Kidney (tissue), 14 donors: ENCODE results near the gene SAMD8. TPM values are rescaled to one million over a fixed set of nuclear protein-coding genes. Genes with fewer than 3 reads are reported as not detected.
"Not testable (repeated sequence)": the region's sequence is repeated elsewhere in the genome, so short reads cannot be mapped to it uniquely, and the experiment has no call there.

ENCODE experiments used
- DNase-seq, 5 donors: peaks; one replicate each; pipeline ENCODE4 v3.0.0-alpha.2; 2013 to 2020
- FAIRE-seq: peaks from 2 replicates; lab custom pipeline; 2012; peaks lifted over from hg19 to GRCh38; lab: Jason Lieb, UNC
- H3K27ac ChIP-seq, 2 donors: one replicate each; pipeline ENCODE4 v1.7.0; 2013; ENCODE audit warnings: low read depth in 2 of 2, low read length in 2 of 2, inconsistent platforms in 1 of 2
- H3K27me3 ChIP-seq: one replicate; pipeline ENCODE4 v1.7.1; 2013; ENCODE audit warnings: low read length, inconsistent platforms; ENCODE audit not compliant: control insufficient read depth, insufficient read depth
- H3K36me3 ChIP-seq, 3 donors: one replicate each; pipeline versions ENCODE4 v1.7.0 to v1.7.1; 2013; ENCODE audit warnings: low read length in 3 of 3, control low read depth in 1 of 3, inconsistent platforms in 1 of 3; ENCODE audit not compliant: insufficient read depth in 3 of 3, control insufficient read depth in 2 of 3
- H3K4me1 ChIP-seq, 3 donors: one replicate each; pipeline versions ENCODE4 v1.7.0 to v1.7.1; 2013; ENCODE audit warnings: low read length in 3 of 3, inconsistent platforms in 1 of 3, low read depth in 1 of 3; ENCODE audit not compliant: control insufficient read depth in 2 of 3, insufficient read depth in 2 of 3
- H3K4me3 ChIP-seq, 3 donors: one replicate each; pipeline versions ENCODE4 v1.7.0 to v1.8.1; 2013; ENCODE audit warnings: low read length in 3 of 3, control low read depth in 1 of 3, inconsistent platforms in 1 of 3
- H3K9ac ChIP-seq, 3 donors: one replicate each; pipeline versions ENCODE4 v1.7.0 to v1.7.1; 2013; ENCODE audit warnings: low read length in 3 of 3, control low read depth in 1 of 3, inconsistent platforms in 1 of 3
- H3K9me3 ChIP-seq, 3 donors: one replicate each; pipeline versions ENCODE4 v1.7.0 to v1.7.1; 2013; ENCODE audit warnings: low read length in 3 of 3, control low read depth in 1 of 3, inconsistent platforms in 1 of 3; ENCODE audit not compliant: control insufficient read depth in 2 of 3, insufficient read depth in 1 of 3
- intact Hi-C: fragments of 100-400 bp; cut with DNase I; formaldehyde crosslinking; loops from one replicate; pipeline ENCODE4 v1.11.1; 2022
- polyA plus RNA-seq: library from polyadenylated mRNA; stranded (reverse); fragments of 350-450 nt; fragmentation: Illumina TruSeq; extraction: RNeasy Lipid Tissue Mini Kit (QIAGEN cat#74804); gene quantifications from one replicate; pipeline ENCODE4 v1.2.3, GENCODE V29; 2014; ENCODE audit warnings: low read depth, low replicate concordance; ENCODE audit not compliant: insufficient read depth
- total RNA-seq: library from RNA; stranded (reverse); fragmentation: NEBNext Ultra II Directional; extraction: Animal tissue kit (Norgen Biotek cat#: 25700); gene quantifications from one replicate; pipeline ENCODE4 v1.2.1, GENCODE V29; 2021
- TF ChIP-seq, protein P1 (sequence below): IDR thresholded peaks from 3 replicates; pipeline ENCODE4 v1.5.1; 2012; ENCODE audit warnings: mild to moderate bottlenecking, moderate library complexity, borderline replicate concordance; ENCODE audit not compliant: insufficient read depth; ENCODE audit errors: extremely low read depth
- donor health status: control.
- donor health status: control.
- donor health status: control.
- donor health status: control.
- donor health status: control.
- donor health status: DM: yes; HTN: yes; CAD: no.
- donor health status: Normal renal cell carcinoma (clear cell type).

Gene SAMD8
- total and polyA plus RNA-seq, 2 donors from 2014 or later: 5.3 to 20.5 TPM

DNA sequence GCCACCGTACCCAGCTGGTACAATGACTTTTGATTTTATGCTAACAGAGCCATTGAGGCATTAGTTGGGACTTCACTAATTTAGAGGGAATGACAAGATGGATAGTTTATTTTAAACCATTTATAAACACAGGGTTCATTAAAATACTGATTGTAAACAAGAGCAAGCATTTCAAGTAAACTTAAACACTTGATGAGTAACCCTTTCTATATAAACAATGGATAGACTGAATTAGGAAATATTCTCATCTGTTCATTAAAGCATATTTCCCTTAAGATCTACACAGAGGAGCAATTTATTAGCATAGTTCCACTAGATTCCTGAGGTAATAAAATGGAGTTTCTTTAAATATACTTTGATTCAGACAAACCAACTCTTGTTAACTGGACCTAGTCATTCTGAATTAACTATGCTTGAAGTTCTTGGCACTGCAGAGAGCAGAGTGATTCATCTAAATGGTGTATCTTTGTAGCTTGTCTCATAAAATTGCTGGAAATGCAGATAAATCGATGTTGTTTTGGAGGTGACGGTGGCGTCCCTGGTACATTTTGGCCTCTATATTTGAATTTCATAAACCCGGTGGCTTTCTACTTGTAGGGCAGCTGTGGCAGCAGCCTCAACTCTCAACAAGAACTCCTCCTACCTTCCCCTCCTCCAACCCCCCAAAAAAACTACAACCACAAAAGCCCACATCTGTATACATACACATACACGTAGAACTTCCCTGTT lies 83.7 kb downstream of the SAMD8 start:
- Histone ChIP-seq H3K36me3 (no peaks in the 10 kb centered on the region), H3K9me3 (no peaks in the 10 kb centered on the region), H3K4me1 (no peaks in the 10 kb centered on the region), H3K27ac (no peak overlapping the region), H3K4me3 (no peak overlapping the region), H3K9ac (no peak overlapping the region), H3K27me3 (no peaks in the 10 kb centered on the region)
- no peak for DNase-seq
- TF ChIP-seq, protein P1, sequence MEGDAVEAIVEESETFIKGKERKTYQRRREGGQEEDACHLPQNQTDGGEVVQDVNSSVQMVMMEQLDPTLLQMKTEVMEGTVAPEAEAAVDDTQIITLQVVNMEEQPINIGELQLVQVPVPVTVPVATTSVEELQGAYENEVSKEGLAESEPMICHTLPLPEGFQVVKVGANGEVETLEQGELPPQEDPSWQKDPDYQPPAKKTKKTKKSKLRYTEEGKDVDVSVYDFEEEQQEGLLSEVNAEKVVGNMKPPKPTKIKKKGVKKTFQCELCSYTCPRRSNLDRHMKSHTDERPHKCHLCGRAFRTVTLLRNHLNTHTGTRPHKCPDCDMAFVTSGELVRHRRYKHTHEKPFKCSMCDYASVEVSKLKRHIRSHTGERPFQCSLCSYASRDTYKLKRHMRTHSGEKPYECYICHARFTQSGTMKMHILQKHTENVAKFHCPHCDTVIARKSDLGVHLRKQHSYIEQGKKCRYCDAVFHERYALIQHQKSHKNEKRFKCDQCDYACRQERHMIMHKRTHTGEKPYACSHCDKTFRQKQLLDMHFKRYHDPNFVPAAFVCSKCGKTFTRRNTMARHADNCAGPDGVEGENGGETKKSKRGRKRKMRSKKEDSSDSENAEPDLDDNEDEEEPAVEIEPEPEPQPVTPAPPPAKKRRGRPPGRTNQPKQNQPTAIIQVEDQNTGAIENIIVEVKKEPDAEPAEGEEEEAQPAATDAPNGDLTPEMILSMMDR: no peak
- intact Hi-C loops: no loop called here
- FAIRE-seq: no peak

DNA sequence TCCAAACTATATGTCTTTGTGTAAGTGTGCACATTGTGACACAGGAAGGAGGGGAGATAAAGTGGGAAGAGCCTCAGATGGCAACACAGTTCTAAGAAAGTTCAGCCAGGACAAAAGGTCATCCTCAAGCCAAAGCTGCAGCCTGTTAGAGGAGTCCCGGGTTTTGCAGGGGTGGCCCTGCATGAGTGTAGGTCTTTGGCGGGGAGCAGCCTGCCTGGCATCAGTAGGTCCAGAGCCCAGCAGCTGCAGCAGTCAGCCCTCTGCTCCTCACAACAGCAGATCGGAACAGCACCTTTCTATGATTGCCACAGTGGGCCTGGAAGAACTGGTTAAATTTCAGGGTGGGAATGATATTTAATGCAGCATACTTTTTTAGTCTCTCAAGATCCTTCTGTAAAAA lies 85.6 kb downstream of the SAMD8 start:
- Histone ChIP-seq H3K9ac (no peak overlapping the region), H3K9me3 (no peaks in the 10 kb centered on the region), H3K36me3 (no peaks in the 10 kb centered on the region), H3K4me3 (no peak overlapping the region), H3K4me1 (no peaks in the 10 kb centered on the region), H3K27me3 (no peaks in the 10 kb centered on the region), H3K27ac (no peak overlapping the region)
- TF ChIP-seq, protein P1: no peak
- intact Hi-C loops: no loop called here
- FAIRE-seq (no peak), DNase-seq (no peak)

DNA sequence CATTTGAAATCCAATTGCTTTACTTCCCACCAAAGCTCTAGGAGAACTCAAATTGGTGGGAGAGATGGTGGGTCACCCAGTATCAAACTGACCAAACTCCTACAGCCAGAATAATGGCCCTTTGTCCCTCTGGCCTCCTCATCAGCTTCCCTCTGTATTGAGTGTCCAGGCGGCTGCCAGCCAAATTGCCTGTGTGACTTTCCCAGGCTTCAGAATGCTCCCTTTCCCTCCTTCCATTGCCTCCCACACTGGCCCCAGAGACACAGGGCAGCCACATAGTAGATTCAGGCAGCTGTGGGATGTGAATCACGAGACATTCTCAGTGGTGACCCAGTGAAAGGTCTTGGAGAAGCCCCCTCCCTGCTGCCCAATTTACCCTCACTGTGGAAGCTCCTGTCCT lies 86.5 kb downstream of the SAMD8 start:
- Histone ChIP-seq H3K9ac (no peak overlapping the region), H3K27me3 (no peaks in the 10 kb centered on the region), H3K27ac (no peak overlapping the region), H3K4me1 (no peaks in the 10 kb centered on the region), H3K4me3 (no peak overlapping the region), H3K9me3 (no peaks in the 10 kb centered on the region), H3K36me3 (no peaks in the 10 kb centered on the region)
- intact Hi-C loops: no loop called here
- TF ChIP-seq, protein P1: no peak
- DNase-seq (no peak), FAIRE-seq (no peak)

DNA sequence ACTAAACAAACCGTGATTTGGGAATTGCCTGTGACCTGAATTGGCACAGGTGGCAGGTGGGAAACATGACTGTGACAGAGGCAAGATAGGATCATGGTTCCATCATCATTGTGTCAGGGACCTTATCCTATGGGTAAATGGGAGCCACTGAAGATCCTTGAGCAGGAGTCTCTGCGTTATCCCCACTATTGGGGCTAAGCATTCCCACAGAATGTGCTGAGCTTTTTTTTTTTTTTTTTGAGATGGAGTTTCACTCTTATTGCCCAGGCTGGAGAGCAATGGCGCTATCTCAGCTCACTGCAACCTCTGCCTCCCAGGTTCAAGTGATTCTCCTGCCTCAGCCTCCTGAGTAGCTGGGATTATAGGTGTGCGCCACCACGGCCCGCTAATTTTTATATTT lies 88.5 kb downstream of the SAMD8 start:
- H3K9me3 ChIP-seq, H3K36me3 ChIP-seq, intact Hi-C loops, H3K4me3 ChIP-seq, H3K27me3 ChIP-seq, FAIRE-seq, DNase-seq, H3K27ac ChIP-seq, H3K4me1 ChIP-seq, H3K9ac ChIP-seq: not testable (repeated sequence)
